ENCODE measurements around the gene YPEL2.

The YPEL2 gene

GRCh38 chr17:59330053-59330942 lies 1.2 kb upstream of the YPEL2 start:
- no peak for DNase-seq

GRCh38 chr17:59331929-59332748 lies 684 bp downstream of the YPEL2 start:
- DNase-seq: peak; percentile 33 to 44

- no peak for DNase-seq
Measured at GRCh38 chr17:59332749-59333377, 1.4 kb downstream of the YPEL2 start.

DNA sequence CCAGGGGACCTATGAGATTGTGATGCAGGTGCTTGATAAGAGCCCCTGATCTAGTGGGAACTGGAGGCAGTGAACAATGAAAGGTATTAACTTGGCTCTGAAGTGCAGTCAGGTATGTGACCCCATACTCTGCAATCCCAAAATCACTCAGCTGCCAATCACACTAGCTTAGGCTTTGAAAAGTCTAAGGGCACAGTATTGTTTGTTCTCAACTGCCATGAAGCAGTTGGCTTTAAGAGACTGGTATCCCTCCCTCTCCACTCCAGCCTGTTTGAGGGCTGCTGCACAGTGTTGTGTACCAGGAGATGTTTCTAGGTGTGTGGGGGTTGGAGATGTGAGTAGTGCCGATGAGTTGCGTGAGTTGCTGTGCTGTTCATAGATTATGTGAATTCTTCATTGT lies 2.4 kb downstream of the YPEL2 start:
- DNase-seq: no peak

- no peak for DNase-seq
Measured at GRCh38 chr17:59335685-59336084, 4.2 kb downstream of the YPEL2 start.

DNA sequence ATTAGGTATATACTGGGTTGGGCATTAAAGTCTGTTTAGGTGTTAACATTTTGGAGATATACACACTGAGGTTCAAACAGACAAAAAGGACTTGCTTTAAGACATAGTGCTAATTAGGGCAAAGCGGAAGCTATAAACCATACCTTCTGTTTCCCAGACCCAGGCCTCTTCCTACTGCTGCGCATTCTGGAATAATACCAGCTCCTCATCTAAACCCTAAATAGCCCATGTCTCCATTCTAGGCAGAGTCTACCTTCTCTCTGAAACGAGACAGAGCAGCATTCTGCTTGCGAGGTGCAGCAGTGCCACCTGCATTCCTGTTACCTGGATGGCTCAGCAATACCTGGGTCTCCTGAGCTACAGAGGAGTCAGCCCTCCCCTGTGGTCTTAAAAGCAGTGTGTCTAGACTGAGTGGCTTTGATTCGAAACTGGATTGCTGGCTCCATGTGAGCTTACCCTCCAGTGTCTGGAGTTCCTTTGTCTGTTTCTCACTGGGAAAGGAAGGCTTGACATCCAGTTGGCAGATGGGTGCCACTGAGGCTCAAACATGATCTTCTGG lies 6.4 kb downstream of the YPEL2 start:
- no peak for DNase-seq

DNA sequence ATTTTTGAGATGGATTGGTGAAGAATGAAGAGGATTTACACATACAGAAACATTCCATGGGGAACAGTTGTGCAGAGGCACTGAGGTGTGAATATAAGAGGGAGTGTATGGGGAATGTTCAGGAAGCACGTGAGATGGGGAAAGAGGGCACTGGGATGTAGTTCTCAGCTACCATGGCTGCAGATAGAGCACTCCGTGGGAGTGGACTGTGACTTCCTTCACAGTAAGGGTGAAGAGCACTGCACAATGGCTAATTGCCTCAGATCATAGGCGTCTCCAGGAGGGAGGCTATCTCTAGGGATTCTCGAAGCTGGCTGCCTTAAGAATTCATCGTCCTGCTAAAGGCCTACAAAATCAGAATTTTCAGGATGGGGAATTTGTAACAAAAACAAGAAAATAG lies 7.0 kb downstream of the YPEL2 start:
- DNase-seq: no peak

GRCh38 chr17:59341922-59342321 lies 10.5 kb downstream of the YPEL2 start:
- DNase-seq: no peak

GRCh38 chr17:59342681-59343131 lies 11.3 kb downstream of the YPEL2 start:
- DNase-seq: no peak

DNA sequence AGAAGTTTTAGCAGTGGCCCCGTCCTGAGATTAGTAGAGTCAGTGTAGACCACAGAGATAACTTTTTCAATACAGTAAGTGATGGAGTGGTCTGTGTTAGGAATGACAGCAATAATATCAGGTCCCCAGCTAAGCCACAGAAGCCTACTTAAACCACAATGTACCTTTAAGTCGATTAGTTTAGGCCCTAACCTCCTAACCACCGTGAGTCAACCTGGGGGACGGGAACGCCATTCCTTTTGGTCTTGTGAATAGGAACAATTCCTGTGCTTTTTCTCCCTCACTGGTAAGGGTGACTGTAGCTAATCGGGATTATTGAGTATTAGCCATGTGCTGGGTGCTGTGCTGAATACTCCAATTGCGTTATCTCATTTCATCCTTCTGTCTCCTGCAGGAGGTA lies 14.0 kb downstream of the YPEL2 start:
- DNase-seq: no peak

DNA sequence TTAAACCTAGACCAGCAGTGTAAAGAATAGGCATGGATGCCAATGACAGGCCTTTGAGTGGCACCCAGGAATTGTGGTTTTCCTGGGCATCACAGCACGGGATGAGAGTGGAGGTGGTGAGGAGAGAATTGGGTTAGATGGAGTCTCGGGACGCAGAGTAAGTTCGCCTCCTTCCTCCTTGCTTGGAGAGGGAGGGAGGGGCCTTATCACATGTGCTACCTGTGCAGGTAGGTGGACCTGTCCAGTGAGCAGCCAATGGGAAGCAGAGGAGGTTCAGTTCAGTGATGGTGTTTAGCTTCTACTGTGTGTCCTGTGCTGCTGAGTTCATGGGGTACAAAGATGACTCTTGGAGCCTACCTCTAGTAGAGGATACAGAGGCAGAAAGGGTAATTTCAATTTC lies 14.9 kb downstream of the YPEL2 start:
- no peak for DNase-seq

- no peak for DNase-seq
Measured at GRCh38 chr17:59346876-59347407, 15.5 kb downstream of the YPEL2 start.

DNA sequence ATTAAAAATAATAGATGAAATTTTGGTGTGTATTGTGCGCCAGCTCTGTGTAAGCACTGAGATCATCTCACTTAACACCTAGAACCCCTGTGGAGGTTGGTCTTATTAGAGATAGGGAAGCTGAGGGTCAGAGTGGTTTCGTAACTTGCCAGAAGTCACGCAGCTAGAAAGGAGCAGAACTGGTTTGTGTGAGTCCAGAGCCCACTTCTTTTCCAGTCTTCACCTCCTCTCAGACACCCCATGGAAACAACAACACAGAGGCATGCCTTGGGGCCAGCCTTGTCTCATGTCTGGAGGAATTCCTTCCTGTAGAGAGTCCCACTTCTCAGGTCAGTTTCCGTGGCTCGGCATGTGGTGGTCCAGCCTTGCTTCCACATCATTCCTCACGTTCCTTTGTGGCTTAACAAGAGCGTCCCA lies 16.5 kb downstream of the YPEL2 start:
- DNase-seq: no peak

DNA sequence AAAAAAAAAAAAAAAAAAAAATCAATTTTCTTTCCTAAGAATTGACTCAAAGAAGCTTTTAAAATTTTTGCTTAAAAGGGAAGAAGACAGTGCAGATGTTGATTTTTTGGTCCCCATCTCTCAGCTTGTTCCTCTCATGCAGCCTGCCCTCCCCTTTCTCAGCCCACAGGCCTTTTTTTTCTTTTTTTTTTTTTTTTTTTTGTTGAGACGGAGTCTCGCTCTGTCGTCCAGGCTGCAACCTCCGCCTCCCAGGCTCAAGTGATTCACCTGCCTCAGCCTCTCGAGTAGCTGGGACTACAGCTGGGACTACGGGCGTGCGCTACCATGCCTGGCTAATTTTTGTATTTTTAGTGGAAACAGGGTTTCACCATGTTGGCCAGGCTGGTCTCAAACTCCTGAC lies 17.7 kb downstream of the YPEL2 start:
- DNase-seq: no peak

- no peak for DNase-seq
Measured at GRCh38 chr17:59353106-59353854, 21.8 kb downstream of the YPEL2 start.

DNA sequence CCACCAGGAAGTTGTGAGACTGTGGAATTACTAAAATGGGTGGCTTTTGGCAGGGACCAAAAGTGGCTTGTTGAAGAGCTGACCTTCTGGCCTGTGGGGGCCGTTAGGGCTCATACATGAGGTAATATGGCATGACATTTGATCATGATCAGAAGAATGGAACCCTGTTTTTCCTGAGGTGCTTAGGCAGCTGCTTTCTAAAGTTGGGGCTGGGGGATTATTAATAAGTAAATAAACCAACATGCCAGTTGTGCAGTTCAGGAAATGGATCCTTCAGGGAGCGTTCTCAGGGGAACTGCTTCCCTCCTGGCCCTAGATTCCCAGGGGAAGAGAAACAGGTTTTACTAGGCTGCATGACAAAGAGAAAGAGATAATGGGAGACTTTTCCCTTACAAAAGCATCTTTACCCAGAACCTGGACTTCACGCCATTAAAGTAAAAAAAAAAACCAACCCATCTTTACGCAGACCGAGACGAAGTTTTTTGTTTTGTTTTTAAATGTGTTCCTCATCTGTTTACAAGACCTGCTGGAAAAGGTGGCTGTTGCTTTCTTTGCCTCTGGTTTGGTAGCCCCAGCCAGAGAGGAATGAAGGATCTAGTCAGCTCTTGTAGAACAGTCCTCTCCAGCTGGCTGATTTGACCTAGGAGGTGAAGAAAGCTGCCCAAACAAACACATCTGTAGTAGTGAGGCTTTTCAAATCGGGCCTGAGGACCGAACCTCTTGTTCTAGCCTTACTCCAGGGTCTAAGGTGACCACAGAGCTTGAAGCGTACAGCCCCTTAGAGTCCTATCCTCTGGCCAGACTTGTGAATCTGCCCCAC lies 22.7 kb downstream of the YPEL2 start:
- DNase-seq: no peak

GRCh38 chr17:59355030-59355701 lies 23.7 kb downstream of the YPEL2 start:
- DNase-seq: no peak

DNA sequence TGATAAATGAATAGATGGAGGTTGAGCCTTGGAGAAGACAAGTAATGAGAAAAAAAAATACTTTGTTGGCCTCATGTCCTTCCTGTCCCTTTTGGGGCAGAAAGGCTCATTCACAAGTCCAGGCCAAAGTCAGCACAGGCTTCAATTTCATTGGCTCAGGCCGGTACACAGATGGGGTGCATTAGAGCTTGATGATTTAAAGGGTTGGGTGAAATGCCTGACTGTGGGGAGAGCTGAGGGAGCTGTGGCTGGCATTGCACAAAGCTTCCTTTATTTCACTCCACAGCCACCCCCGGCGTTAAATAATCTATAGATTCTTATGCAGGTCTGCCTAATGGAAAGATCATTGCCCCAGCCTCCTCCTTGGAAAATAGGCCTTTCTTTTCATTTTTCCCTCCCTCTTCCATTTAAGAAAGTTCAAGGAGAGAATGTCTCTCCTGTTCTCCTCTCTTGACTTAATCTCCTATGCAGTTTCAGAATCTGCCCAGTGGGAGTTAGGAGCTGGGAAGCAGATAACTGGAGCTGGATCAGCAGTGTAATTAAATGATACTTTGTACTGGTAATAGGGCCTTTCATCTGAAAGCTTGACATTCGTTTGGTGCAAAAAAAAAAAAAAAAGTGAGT lies 24.4 kb downstream of the YPEL2 start:
- no peak for DNase-seq

DNA sequence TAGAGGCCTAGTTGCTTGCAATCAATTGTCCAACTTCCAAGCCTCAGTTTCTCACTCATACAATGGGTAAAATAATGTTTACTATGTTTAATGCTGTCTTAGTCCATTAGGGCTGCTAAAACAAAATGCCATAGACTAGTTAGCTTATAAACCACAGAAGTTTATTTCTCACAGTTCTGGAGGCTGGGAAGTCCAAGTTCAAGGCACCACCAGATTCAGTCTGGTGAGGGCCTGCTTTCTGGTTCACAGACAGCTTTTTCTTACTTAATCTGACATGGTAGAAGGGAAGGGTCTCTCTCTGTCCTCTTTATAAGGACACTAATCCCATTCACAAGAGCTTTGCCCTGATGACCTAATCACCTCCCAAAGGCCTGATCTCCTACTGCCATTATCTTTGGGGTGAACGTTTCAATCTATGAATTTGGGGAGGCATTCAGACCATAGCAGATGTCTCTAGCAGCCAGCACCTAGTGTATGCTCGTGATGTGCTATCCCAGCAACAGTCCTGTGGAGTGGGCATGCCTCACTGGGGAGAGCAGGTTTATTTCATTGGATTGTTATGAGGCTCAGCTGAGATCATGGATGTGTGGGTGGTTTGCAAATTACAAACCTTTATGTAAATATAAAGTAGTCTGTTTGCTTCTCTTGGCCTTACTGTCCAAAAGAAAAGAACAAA lies 25.2 kb downstream of the YPEL2 start:
- DNase-seq: no peak
